SK-N-SH (cell line): ENCODE measurements around the gene ADAMTS2.

ENCODE experiments used
- CTCF ChIP-seq: fragments of 200-600 bp; sonication (generic); IDR thresholded peaks from 2 replicates; pipeline ENCODE4 v1.6.1; 2017; ENCODE audit warnings: antibody characterized with exemption, mild to moderate bottlenecking, moderate library complexity
- EP300 ChIP-seq, 2 experiments: IDR thresholded peaks; 2 replicates each; pipeline versions ENCODE4 v1.4.0 to v1.6.1; 2012; ENCODE audit warnings: borderline replicate concordance in 1 of 2, low read depth in 1 of 2, low read length in 1 of 2
- FOSL2 ChIP-seq: IDR thresholded peaks from 2 replicates; pipeline ENCODE4 v1.4.0; 2012; ENCODE audit warnings: low read depth, mild to moderate bottlenecking, moderate library complexity, borderline replicate concordance
- POLR2AphosphoS5 ChIP-seq: IDR thresholded peaks from 2 replicates; pipeline ENCODE4 v1.6.1; 2012; ENCODE audit warnings: low read depth, low read length
- SMC3 ChIP-seq: IDR thresholded peaks from 2 replicates; pipeline ENCODE4 v1.6.1; 2012; ENCODE audit warnings: low read depth, low read length, improper control_type of control experiment
- TF ChIP-seq, protein P1 (sequence below): fragments of 150-350 bp; IDR thresholded peaks from 2 replicates; pipeline ENCODE4 v1.6.1; 2016; ENCODE audit warnings: mild to moderate bottlenecking, low read depth, low read length

DNA sequence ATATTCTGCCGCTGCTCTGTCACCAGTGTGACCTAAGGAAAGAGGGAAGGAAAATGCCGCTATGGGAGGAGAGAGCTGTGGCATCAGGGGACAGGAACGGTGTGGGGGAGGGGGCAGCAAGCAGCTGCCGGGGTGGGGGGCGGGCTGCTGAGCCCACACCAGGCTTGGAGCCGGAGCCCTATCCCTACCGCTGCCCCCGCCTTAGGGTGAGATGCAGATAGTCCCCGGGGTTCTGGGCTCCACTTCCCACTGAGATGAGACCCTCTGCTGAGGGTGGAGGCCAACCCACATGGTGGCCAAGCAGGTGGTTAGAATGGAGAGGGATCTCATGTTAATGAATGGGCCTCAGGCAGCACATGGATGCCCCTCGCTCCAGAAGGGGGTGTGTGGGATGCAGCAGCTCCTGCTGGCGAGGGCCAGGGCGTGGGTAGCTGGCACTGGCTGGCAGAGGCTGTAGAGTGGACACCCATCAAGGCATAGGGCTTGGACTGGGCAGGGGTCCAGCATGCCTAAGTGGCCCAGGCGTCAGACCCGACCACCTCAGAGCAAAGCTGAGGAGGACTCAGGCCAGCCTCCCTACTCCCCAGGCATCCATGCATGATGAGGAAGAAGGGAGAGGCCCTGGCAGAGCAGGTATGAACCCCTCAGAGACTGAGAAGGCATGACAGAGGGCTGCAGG is 153.6 kb downstream of the ADAMTS2 start:
- TF ChIP-seq EP300 (IDR thresholded peaks at IDR 0.05; ENCODE audit: borderline replicate concordance in 1 of 2, low read depth in 1 of 2, low read length in 1 of 2) (no peak), CTCF (no peak), SMC3 (no peak), POLR2AphosphoS5 (no peak), FOSL2 (no peak)
- TF ChIP-seq, protein P1, sequence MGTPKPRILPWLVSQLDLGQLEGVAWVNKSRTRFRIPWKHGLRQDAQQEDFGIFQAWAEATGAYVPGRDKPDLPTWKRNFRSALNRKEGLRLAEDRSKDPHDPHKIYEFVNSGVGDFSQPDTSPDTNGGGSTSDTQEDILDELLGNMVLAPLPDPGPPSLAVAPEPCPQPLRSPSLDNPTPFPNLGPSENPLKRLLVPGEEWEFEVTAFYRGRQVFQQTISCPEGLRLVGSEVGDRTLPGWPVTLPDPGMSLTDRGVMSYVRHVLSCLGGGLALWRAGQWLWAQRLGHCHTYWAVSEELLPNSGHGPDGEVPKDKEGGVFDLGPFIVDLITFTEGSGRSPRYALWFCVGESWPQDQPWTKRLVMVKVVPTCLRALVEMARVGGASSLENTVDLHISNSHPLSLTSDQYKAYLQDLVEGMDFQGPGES: no peak
